ENCODE measurements around the gene TRABD.

The TRABD gene

DNA sequence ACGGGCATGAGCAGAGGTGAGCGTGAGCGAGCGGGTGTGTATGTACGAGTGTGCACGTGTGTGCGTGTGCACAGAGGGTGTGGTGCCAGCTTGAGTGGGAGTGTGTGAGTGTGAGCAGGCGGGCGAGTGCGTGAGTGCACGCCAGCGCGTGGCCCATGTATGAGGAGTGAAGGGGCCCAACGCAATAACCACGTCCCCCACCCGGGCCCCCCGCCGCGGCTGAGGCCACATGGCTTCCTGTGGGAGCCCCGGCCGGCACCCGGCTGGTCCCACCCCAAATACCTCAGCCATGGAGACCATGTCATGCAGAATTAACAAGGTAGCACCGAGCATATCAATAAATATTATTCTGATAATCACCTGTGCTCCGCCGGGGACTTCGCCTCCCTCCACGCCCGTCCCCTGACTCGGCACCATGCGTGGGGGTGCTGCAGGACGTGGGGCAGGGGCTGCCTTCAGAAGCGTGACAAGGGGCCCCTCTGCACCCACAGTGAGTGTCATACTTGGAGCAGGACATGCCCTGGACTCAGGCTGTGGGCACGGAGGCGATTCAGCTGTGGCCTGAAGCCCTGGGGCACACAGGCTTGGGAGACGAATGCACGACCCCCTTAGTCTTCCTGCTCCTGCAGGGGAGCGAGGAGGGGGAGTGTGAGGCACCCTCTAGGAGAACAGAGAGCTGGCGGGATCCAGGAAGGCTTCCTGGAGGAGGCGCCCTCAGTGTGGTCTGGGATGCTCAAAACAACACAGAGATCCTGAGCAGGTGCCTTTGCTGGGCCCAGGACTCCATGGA is 5.6 kb upstream of the TRABD start:
- peaks cover 30% of the 10 kb centered on the region for H3K4me1 ChIP-seq (ENCODE audit: insufficient read depth, low read length, severe bottlenecking)
- H3K79me2 ChIP-seq (ENCODE audit: insufficient read depth, low read length) = no peaks in the 10 kb centered on the region
- no peak overlapping the region for H3K4me2 ChIP-seq (ENCODE audit: low read length)
- no peaks in the 10 kb centered on the region for H3K36me3 ChIP-seq (ENCODE audit: insufficient read depth, low read length)
- H4K20me1 ChIP-seq (ENCODE audit: insufficient read depth, low read length) = no peaks in the 10 kb centered on the region
- H3K9ac ChIP-seq (ENCODE audit: low read length) = no peak overlapping the region
- TF ChIP-seq, protein P1, sequence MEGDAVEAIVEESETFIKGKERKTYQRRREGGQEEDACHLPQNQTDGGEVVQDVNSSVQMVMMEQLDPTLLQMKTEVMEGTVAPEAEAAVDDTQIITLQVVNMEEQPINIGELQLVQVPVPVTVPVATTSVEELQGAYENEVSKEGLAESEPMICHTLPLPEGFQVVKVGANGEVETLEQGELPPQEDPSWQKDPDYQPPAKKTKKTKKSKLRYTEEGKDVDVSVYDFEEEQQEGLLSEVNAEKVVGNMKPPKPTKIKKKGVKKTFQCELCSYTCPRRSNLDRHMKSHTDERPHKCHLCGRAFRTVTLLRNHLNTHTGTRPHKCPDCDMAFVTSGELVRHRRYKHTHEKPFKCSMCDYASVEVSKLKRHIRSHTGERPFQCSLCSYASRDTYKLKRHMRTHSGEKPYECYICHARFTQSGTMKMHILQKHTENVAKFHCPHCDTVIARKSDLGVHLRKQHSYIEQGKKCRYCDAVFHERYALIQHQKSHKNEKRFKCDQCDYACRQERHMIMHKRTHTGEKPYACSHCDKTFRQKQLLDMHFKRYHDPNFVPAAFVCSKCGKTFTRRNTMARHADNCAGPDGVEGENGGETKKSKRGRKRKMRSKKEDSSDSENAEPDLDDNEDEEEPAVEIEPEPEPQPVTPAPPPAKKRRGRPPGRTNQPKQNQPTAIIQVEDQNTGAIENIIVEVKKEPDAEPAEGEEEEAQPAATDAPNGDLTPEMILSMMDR (IDR thresholded peaks at IDR 0.05; ENCODE audit: low read length) = no peak
- TF ChIP-seq EZH2 (IDR thresholded peaks at IDR 0.05; ENCODE audit: borderline replicate concordance, low read length) = no peak
- H3K9me2 ChIP-seq (ENCODE audit: low read depth, low read length) = no peaks in the 10 kb centered on the region
- no peaks in the 10 kb centered on the region for H3K9me3 ChIP-seq (ENCODE audit: low read length)
- peaks cover 4% of the 10 kb centered on the region; the same call in 1 of the 2 replicates for H3K27me3 ChIP-seq (ENCODE audit: insufficient read depth, low read length)
- H3K27ac ChIP-seq (ENCODE audit: low read depth, low read length, poor library complexity, severe bottlenecking) = no peak overlapping the region
- no peak overlapping the region for H3K4me3 ChIP-seq (ENCODE audit: low read depth, low read length, poor library complexity, severe bottlenecking)
- no peak overlapping the region for H2AFZ ChIP-seq (ENCODE audit: low read length)
- H3F3A ChIP-seq (ENCODE audit: insufficient read depth, low read length) = no peaks in the 10 kb centered on the region

DNA sequence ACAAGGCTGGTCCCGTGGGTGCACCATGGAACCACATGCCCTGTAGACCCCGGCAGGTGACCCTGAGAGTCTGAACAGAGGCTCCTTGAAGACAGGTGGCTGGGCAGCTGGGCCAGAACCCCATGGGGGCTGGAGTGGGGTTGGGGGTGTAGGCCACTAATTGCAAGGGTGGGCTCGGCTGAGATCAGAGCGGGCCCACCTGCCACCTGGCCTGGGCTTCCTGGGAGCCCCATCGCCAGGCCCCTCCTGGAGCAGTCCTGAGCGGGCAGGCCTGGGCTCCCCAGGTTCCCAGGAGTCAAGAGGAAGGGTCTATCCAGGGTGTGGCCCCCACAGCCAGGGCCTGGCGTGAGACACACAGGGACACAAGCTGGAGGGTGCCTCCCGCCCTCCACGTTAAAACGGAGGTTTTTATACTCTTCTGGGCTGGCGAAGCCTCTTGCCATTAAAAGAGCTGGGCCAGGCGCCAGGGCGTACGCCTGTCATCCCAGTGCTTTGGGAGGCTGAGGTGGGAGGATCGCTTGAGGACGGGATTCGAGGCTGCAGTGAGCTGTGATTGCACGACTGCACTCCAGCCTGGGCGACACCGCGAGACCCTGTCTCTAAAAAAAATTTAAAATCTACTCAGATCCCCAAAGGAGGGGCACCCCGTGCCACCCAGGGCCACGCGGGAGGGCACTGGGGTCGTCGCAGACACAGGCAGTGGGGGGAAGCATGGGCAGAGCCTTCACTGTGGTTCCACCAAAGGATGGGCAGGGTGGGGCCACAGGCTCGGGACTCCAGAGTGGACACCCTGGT is 4.8 kb upstream of the TRABD start:
- peaks cover 29% of the 10 kb centered on the region for H3K4me1 ChIP-seq (ENCODE audit: insufficient read depth, low read length, severe bottlenecking)
- no peak overlapping the region for H3K9ac ChIP-seq (ENCODE audit: low read length)

More for the DNA sequence above, 4.8 kb upstream of the TRABD start:
- Histone ChIP-seq H3K4me2 (ENCODE audit: low read length) (no peak overlapping the region), H3F3A (ENCODE audit: insufficient read depth, low read length) (no peaks in the 10 kb centered on the region), H3K36me3 (ENCODE audit: insufficient read depth, low read length) (no peaks in the 10 kb centered on the region), H3K9me3 (ENCODE audit: low read length) (no peaks in the 10 kb centered on the region), H2AFZ (ENCODE audit: low read length) (no peak overlapping the region), H3K4me3 (ENCODE audit: low read depth, low read length, poor library complexity, severe bottlenecking) (no peak overlapping the region), H3K27ac (ENCODE audit: low read depth, low read length, poor library complexity, severe bottlenecking) (no peak overlapping the region), H3K9me2 (ENCODE audit: low read depth, low read length) (no peaks in the 10 kb centered on the region), H3K27me3 (ENCODE audit: insufficient read depth, low read length) (peaks cover 4% of the 10 kb centered on the region; the same call in 1 of the 2 replicates), H4K20me1 (ENCODE audit: insufficient read depth, low read length) (no peaks in the 10 kb centered on the region), H3K79me2 (ENCODE audit: insufficient read depth, low read length) (no peaks in the 10 kb centered on the region)
- TF ChIP-seq, protein P1 (IDR thresholded peaks at IDR 0.05; ENCODE audit: low read length) = no peak
- TF ChIP-seq EZH2 (IDR thresholded peaks at IDR 0.05; ENCODE audit: borderline replicate concordance, low read length) = no peak
